Measurements from ENCODE around the gene PLA2G4A.

DNA sequence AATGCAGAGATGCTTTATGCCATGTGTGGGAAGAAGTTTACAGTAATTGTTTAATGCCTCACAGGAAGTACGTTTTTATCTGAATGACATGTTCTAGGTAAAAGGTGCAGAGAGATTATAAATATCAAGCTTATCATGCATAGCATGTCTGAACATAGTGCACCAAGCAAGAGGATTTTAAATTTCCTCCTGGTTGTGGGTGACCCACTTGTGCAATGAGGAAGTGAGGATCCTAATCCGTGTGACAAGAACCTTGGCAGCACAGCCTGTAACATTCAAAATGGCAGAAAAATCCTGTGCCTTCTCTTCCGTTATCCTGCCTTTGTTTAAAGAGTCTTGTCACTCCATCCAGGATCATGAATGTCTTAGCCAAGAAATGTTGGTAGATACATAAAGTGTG lies 75.6 kb downstream of the PLA2G4A start:
- TF ChIP-seq CTCF (IDR thresholded peaks at IDR 0.05) (no peak), POLR2A (IDR thresholded peaks at IDR 0.05) (no peak)
